Stimulated activated CD4-positive, alpha-beta T cell treated with anti-CD3 and anti-CD28 coated beads, Interleukin-1b, Interleukin-23, amount 100 ng/mL, for 4 hours (primary cell): Measurements from ENCODE around the gene EEF1G.

Experiments
- DNase-seq, 2 donors: peaks; one replicate each; pipeline ENCODE4 v3.0.0-alpha.2; 2020; ENCODE audit warnings: low read depth in 2 of 2

The EEF1G gene

DNA sequence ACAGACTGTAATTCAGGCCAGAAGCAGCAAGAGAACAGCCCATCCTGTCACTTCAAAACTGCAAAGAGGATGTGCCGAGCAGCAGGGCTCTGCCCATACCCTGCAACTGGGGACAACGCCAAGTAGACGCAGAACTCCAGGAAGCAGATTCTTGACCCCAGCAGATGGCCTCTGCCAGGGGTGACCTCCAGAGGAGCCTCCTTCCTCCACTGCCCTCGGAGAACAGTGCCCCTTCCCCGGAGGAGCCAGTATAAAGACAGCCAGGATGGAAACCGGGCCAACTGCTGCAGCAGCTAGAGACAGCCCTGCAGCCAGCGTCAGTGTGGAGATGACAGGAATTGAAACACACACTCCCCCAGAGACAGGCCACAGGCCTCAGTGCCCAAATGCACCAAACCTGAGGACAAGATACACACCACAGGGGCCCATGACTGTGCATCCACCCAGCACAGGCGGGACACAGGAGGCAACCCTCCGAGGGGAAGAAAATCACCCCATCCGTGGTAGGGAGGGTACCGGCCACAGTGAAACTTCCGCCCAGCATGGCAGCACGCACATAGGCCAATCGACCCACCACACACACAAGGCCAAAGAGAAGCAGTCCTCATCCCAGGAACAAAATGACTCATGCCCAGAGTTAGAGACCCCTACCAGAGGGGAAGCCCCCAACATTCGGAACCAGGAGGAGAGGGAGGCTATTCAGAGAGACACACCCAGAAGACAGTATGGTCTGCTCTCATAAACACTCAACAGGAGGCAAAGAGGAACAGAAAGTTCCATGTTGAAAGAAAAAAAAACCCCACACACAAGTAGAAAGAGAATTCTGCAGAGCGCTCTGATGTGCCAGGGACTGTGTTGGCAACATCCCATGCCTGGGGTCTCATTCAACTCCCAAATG is 32.6 kb downstream of the EEF1G start:
- DNase-seq, result no peak

DNA sequence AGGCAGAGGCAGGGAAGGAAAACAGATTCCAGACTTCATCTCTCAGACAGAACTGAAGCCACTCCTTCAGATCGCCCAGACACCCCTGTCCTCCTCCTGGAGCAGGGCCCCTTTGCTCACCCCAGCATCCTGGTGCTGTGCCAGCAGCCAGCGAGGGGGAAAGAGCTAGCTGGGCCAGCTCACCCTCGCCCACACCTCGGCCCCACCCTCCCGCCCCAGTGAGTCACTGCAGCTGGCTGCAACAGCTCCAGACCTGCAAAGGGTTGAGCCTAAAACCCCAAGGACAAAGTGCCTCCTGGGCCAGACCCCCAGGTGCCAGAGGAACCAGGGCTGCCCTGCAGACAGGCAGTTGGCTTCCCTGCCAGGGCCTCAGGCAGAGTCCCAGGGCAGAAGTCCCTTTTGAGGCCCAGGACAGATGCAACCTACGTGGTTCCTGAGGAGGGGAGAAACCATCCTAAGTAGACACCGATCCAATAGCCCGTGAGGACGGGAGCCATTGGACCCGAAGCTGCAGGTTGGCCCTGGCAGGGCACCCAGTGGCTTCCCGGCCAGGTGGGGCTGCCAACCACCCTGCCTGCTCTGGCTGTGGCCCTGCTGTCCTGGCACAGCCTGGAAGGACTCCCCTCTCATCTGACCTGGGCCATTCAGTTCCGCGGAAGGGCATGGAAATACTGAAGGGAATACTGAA is 34.3 kb downstream of the EEF1G start:
- peak in 1 of 2 donors; percentile 35 for DNase-seq

DNA sequence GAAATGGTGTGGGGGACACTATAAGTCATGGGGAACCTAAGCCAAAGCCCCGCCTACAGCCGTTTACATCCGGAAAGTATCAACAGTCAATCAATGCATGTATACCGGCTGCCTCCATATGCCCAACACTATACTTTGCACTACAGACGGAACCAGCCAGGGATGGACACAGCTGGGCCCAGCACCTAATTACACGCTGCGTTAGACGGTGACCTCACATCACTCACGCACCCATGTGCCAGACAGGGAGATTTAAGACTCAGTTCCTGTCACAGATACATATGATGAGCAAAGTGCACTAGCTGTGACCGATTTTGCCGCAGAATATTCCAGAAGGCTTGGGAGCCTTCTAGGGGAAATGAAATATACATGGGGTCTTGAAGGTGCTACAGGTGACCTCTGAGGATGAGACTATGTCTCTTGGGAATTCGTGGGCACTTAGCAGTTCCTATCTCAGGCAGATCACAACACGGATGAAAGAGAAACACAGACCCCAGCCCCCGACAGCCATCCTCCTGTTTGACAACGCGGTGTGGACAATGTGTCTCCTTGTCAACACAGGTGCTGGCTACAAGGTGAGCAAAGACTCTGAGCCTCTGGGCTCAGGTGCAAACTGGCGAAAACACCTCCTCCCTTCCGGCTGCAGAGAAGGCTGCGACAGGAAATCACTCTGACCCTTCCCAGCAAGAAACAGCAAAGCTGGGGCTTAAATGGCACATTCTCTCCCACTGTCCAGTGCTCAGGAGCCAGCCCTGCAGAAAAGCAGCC is 35.0 kb downstream of the EEF1G start:
- no peak for DNase-seq

DNA sequence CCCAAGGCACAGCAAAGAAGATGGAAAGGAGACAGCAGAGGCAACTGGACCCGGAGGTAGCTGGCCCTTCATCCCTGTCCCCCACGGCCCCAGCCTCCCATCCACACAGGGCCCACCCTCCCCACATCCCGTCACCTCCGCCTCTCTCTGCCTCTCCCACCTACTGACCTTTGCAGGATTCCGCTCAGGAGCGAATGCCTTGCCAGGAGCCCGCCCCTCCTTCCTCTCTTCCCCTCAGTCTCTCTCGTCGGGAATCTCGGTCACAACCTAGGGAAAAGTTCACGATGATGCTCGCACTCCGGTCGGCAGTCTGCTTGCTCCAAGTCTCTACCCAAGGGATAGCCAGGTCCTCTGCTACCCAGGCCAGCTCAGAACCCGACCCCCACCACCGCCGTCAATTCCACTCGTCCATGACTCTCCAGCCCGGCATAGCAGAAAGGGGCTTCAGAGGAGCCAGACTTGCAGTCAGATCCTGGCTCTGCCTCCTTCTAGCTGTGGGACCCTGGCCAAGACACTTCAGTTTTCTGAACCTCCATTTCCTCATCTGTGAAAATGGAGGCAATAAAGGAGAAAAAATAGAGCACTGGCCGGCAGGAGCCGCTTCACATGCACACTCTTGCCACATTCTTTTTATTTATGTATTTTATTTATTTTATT is 37.3 kb downstream of the EEF1G start:
- no peak for DNase-seq

DNA sequence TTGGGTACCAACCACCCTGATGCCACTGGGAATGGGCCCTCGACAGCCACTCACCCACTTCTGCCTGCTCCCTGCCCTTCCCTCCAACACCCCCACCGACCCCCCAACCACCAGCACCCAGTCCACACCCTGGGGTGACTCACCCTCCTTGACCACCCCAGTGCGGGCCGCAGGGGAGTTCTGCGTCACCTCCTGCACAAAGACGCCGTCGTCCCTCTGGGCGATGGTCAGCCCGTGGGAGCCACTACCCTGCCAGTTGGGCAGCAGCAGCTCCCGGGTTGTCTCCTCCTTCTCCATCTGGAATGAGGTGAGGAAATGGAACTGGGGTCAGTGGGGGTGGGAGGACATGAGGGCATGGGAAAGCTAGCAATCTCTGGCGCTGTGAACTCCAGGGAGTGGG is 37.9 kb downstream of the EEF1G start:
- DNase-seq, result no peak

DNA sequence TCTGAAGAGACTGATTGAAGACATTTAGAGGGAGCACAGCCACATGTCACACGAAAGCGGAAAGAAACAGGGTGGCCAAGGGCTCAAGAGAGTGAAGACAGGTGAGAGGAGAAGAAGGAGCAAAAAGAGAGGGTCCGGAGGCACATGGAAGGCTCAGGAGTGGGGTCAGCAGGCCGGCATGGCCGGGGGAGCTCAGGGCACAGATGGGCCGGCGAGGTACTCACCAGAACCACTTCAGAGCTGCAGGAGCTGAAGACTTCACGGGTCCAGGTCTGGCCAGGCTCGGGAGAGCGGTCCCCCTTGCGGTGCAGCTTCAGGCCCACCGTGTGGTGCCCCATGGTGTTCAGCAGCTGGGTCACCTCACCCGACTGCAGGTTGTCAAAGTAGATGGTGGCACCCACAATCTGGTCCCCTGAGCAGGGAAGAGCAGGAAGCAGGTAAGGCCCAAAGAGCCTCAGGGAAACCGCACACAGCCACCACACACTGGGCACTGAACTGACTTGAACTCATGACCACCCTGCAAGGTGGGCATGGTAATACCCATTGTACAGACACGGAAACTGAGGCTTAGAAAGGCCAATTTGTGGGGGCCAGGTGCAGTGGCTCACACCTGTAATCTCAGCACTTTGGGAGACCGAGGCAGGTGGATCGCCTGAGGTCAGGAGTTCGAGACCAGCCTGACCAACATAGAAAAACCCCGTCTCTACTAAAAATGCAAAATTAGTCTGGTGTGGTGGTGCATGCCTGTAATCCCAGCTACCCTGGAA is 38.7 kb downstream of the EEF1G start:
- no peak for DNase-seq

DNA sequence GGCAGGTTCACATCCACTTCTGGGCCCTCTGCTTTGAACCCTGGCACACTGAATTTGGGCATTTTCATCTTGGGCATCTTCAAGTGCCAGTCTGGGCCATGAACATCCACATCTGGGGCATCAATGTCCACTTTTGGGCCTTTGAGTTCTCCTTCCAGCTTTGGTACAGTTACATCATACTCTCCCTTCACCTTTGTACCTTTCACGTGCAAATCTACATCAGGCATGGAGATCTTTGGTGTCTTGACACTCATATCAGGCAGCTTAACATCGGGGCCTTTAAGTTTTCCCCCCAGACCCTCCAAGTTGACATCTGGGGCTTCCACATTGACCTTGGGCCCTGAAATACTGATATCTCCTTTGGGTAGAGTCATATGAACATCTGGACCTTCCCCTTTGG is 41.6 kb downstream of the EEF1G start:
- DNase-seq, result no peak

DNA sequence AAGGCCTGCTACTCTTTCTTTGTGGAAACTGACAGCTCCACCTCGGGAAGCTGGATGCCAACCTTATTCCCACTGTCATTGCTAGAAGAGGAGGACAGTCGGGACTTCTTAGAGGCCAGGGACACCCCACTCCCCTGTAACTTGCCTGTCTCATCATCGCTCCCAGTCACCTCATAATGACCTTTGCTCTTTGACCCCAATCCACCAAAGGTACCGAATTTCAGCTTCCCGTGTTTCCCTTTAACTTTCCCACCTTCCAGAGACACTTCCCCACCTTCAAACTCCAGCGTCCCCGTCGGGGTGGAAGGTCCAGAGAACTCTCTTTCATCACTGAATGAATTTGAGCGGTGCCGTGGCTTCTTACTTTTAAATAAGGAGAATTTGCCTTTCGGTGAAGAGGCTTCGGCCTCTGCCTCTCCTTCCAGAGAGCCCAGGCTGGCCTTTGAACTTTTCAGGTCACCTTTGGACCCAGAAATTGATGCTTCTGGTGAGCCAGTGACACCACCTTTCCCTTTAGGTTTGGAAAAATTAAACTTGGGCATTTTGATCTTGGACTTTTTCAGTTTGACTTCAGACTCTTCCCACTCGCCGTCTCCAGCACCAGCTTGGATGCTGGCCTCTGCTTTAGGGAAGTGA is 56.8 kb downstream of the EEF1G start:
- DNase-seq, result no peak

DNA sequence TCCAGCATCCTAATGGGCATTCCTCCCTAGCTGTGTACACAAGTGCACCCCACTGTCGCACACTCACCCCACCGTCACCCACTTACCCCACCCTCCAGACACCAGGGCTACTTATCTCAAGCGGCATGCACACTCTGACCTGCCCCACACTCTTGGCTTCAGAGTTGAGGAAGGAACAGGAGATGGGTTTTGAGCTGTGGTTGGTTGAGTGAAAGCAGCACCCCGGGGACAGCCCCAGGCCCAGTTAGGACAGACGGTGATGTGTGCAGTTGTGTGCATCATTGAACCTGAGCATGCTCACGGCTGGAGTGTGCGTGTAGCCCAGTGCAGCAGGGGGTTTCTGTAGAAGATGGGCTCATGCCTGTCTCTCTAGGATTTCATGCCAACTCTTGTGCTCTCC is 59.5 kb downstream of the EEF1G start:
- no peak for DNase-seq

DNA sequence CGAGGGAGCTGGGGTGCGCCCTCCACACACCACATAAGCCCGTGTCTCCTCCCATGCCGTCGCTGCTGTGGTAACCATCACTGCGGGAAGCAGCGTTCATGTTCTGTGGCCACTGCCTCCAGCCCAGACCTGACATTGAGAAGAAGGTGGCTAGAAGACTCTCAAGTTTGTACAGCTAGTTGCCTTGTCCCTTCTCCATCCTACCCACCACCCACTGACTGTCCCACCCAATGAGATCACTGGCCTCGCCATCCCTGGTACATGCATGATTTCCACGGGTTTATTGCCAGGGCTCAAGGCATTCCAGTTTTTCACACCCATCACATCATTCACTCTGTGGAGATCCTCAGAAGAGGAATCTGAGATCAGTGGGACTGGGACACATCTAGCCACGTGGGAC is 60.1 kb downstream of the EEF1G start:
- no peak for DNase-seq

DNA sequence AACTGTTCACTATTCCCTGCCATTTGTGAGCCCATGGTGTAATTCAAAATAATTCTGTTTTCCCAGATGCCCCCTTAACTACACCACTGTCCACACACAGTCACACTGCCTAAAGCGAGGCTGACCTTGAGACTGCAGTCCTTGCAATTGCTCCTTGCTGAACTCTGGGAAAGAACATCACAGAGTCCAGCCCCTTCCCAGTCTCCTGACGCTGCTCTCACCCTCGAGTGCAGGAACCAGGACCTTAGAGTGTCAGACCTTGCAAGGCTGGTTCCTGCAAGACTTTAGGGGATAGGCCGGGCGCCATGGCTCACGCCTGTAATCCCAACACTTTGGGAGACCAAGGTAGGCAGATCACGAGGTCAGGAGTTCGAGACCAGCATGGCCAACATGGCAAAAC is 60.7 kb downstream of the EEF1G start:
- no peak for DNase-seq
